ENCODE results near the gene MARCO. TPM values are rescaled to one million over a fixed set of nuclear protein-coding genes. Genes with fewer than 3 reads are reported as not detected.

Gene MARCO
- total and polyA plus RNA-seq, 4 donors = 20.3 to 833 (median 163) TPM

DNA sequence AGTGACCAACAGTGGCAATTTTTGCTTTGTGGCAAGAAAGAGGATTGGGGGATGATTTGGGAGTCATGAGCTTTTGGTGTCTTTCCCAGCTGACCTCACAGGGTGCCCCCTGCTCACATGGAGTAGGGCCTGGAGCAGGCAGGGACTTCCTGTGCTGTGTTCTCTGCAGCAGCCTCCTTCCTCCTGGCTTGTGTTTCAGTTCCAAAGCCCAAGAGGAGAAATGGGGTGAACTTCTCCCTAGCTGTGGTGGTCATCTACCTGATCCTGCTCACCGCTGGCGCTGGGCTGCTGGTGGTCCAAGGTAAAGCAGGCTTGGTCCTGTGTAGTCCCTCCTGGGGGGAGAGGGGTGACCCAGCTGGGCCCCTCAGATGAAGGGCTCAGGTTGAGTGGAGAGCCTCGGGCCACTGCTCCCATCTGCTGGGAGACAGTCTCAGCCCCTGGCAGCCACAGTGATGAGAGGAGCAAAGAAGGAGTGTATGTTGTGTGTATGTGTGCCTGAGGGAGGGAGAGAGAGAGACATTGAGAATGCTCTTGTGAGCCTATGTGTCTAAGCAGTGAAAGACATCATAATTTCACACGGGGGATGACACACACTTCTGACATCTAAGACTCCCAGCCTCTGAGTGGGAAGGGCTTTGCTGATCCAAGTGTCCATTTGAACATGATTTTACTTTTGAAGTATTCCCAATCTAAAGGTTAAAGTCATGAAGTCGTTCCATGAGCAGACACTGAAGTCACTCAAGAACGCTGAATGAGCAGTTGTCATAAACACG is 27.2 kb downstream of the MARCO start:
- TF ChIP-seq, protein P1, sequence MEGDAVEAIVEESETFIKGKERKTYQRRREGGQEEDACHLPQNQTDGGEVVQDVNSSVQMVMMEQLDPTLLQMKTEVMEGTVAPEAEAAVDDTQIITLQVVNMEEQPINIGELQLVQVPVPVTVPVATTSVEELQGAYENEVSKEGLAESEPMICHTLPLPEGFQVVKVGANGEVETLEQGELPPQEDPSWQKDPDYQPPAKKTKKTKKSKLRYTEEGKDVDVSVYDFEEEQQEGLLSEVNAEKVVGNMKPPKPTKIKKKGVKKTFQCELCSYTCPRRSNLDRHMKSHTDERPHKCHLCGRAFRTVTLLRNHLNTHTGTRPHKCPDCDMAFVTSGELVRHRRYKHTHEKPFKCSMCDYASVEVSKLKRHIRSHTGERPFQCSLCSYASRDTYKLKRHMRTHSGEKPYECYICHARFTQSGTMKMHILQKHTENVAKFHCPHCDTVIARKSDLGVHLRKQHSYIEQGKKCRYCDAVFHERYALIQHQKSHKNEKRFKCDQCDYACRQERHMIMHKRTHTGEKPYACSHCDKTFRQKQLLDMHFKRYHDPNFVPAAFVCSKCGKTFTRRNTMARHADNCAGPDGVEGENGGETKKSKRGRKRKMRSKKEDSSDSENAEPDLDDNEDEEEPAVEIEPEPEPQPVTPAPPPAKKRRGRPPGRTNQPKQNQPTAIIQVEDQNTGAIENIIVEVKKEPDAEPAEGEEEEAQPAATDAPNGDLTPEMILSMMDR (IDR thresholded peaks at IDR 0.05; ENCODE audit: control extremely low read depth, extremely low read depth) = no peak
- Histone ChIP-seq H3K27me3 (ENCODE audit: control insufficient read depth in 3 of 3, insufficient read depth in 3 of 3, low read length in 2 of 3) (peaks cover 0 to 4% (median 0%) of the 10 kb centered on the region in 3 donors), H3K4me3 (no peak overlapping the region), H3K4me1 (ENCODE audit: control insufficient read depth in 5 of 5, insufficient read depth in 5 of 5, low read length in 5 of 5) (no peaks in the 10 kb centered on the region), H3K36me3 (ENCODE audit: control insufficient read depth in 4 of 4, insufficient read depth in 4 of 4, low read length in 4 of 4) (no peaks in the 10 kb centered on the region), H3K9me3 (ENCODE audit: control insufficient read depth in 4 of 4, insufficient read depth in 3 of 4, low read length in 3 of 4) (peaks cover 0 to 2% (median 0%) of the 10 kb centered on the region in 4 donors), H3K27ac (ENCODE audit: low read depth in 1 of 2, low read length in 1 of 2) (peak overlapping the region in 1 of 2 donors; percentile 6), H3K9ac (ENCODE audit: insufficient read depth in 1 of 2, low read length in 2 of 2) (no peak overlapping the region)
- WGBS, 2 donors = 83 to 86% methylated on average over 7 of the region's 7 CpGs
- ATAC-seq (ENCODE audit: insufficient read depth, low FRiP score) (no peak), DNase-seq (no peak)

DNA sequence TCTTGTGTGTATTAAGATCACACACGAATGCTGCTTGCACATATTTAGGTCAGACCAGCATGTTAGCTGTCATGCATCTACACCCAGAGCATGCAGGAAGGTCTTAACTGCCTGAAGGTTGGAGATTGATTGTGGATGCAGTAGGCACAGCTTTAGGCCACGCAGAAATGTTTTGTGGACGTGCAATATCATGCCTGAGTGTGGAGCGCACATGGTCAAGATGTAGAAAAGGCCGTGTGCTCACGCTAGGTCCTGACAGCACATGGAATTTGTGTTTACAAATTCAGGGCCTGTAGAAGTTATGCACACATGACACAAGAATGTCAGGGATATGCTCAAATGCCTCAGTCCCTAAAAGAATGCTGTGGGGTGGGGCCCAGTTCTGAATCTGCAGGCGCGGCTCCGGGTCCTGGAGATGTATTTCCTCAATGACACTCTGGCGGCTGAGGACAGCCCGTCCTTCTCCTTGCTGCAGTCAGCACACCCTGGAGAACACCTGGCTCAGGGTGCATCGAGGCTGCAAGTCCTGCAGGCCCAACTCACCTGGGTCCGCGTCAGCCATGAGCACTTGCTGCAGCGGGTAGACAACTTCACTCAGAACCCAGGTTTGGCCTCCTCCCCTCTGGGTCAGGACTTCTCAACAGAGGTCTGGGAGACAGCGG is 27.9 kb downstream of the MARCO start:
- ATAC-seq (ENCODE audit: insufficient read depth, low FRiP score) = no peak

DNA sequence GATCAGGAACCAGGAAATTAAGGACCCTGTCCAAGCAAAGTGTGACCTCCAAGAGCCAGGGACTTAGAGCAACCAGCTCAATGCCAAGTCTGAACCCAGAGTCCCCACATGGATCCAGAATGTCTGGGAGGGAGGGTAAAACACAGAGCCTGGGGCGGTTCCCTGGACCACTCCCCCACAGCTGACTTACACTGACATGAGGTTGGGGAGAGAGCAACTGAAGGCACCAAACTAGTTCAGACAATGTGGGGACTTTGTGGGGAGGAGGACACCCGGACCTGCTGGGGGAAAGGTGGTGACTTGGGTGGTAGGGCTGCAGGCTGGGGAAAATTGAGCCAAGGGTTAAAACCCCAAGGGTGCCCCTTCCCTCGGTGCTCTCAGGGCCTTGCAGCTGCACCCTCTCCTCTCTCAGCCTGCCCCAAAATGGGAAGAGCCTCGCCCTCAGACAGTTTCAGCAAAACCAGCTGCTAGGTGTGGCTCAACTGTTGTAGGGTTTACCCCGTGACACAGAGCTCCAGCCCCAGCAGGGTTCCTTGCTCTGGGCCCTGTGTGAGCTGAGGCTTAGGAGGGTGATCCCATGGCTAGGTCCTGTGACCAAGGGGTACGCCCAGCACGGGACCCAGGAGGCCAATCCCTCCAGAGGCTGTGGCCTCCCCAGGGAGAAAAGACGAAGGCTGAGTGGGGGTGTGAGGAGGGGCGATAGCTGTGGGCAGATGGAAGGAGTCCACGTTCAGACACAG is 28.6 kb downstream of the MARCO start:
- H3K27me3 ChIP-seq (ENCODE audit: control insufficient read depth in 3 of 3, insufficient read depth in 3 of 3, low read length in 2 of 3) = peaks cover 0 to 7% (median 0%) of the 10 kb centered on the region in 3 donors
- no peak for DNase-seq
- no peak overlapping the region for H3K4me3 ChIP-seq
- no peak overlapping the region for H3K27ac ChIP-seq (ENCODE audit: low read depth in 1 of 2, low read length in 1 of 2)
- H3K4me1 ChIP-seq (ENCODE audit: control insufficient read depth in 5 of 5, insufficient read depth in 5 of 5, low read length in 5 of 5) = no peaks in the 10 kb centered on the region
- peaks cover 0 to 3% (median 0%) of the 10 kb centered on the region in 4 donors for H3K9me3 ChIP-seq (ENCODE audit: control insufficient read depth in 4 of 4, insufficient read depth in 3 of 4, low read length in 3 of 4)
- WGBS, 2 donors = 63 to 65% methylated on average over 10 of the region's 10 CpGs
- ATAC-seq (ENCODE audit: insufficient read depth, low FRiP score) = peak; percentile 71
- no peaks in the 10 kb centered on the region for H3K36me3 ChIP-seq (ENCODE audit: control insufficient read depth in 4 of 4, insufficient read depth in 4 of 4, low read length in 4 of 4)
- TF ChIP-seq, protein P1 (IDR thresholded peaks at IDR 0.05; ENCODE audit: control extremely low read depth, extremely low read depth) = no peak
- no peak overlapping the region for H3K9ac ChIP-seq (ENCODE audit: insufficient read depth in 1 of 2, low read length in 2 of 2)

More for the DNA sequence above, 27.9 kb downstream of the MARCO start:
- no peak for DNase-seq
- Histone ChIP-seq H3K4me1 (ENCODE audit: control insufficient read depth in 5 of 5, insufficient read depth in 5 of 5, low read length in 5 of 5) (no peaks in the 10 kb centered on the region), H3K36me3 (ENCODE audit: control insufficient read depth in 4 of 4, insufficient read depth in 4 of 4, low read length in 4 of 4) (no peaks in the 10 kb centered on the region), H3K4me3 (no peak overlapping the region), H3K27ac (ENCODE audit: low read depth in 1 of 2, low read length in 1 of 2) (no peak overlapping the region), H3K27me3 (ENCODE audit: control insufficient read depth in 3 of 3, insufficient read depth in 3 of 3, low read length in 2 of 3) (peaks cover 0 to 4% (median 0%) of the 10 kb centered on the region in 3 donors), H3K9ac (ENCODE audit: insufficient read depth in 1 of 2, low read length in 2 of 2) (no peak overlapping the region), H3K9me3 (ENCODE audit: control insufficient read depth in 4 of 4, insufficient read depth in 3 of 4, low read length in 3 of 4) (peaks cover 0 to 2% (median 0%) of the 10 kb centered on the region in 4 donors)
- TF ChIP-seq, protein P1 (IDR thresholded peaks at IDR 0.05; ENCODE audit: control extremely low read depth, extremely low read depth) = no peak
- WGBS, 2 donors = 82 to 88% methylated on average over 16 of the region's 16 CpGs

Data from lung (tissue), 12 donors.